Endothelial cell of umbilical vein (primary cell): ENCODE measurements around the gene ZNF366.

Experiments
- EZH2 ChIP-seq: IDR thresholded peaks from 2 replicates; pipeline ENCODE4 v1.6.1; 2012; ENCODE audit warnings: borderline replicate concordance, low read depth, mild to moderate bottlenecking, moderate library complexity, low read length, inconsistent platforms; ENCODE audit not compliant: severe bottlenecking
- FOS ChIP-seq: IDR thresholded peaks from 2 replicates; pipeline ENCODE4 v1.6.1; 2011; ENCODE audit warnings: mild to moderate bottlenecking, low read length, moderate library complexity, borderline replicate concordance; ENCODE audit not compliant: insufficient read depth
- GATA2 ChIP-seq: IDR thresholded peaks from 2 replicates; pipeline ENCODE4 v1.7.0; 2011; ENCODE audit warnings: low read depth, mild to moderate bottlenecking, moderate library complexity, mixed read lengths, low read length; ENCODE audit not compliant: insufficient read length, insufficient read depth
- JUN ChIP-seq: IDR thresholded peaks from 2 replicates; pipeline ENCODE4 v1.6.1; 2011; ENCODE audit warnings: borderline replicate concordance, low read depth; ENCODE audit not compliant: insufficient read length, insufficient read depth
- MYC ChIP-seq: IDR thresholded peaks from one replicate; pipeline ENCODE4 v1.6.1; 2011; ENCODE audit warnings: mild to moderate bottlenecking, low read depth, low read length
- POLR2A ChIP-seq: IDR thresholded peaks from 2 replicates; pipeline ENCODE4 v1.6.1; 2012; ENCODE audit warnings: low read depth, mild to moderate bottlenecking, control low read depth, low read length
- POLR2AphosphoS5 ChIP-seq: IDR thresholded peaks from 2 replicates; pipeline ENCODE4 v1.6.1; 2012; ENCODE audit warnings: low read depth, mild to moderate bottlenecking, control low read depth, low read length, moderate library complexity; ENCODE audit not compliant: insufficient read depth
- TF ChIP-seq, protein P1 (sequence below): IDR thresholded peaks from 2 replicates; pipeline ENCODE4 v1.6.1; 2011; ENCODE audit not compliant: insufficient read depth, insufficient read length
- TF ChIP-seq, protein P2 (sequence below), 2 donors: IDR thresholded peaks; 1 replicate in 1 of 2; 2 replicates in 1 of 2; pipeline ENCODE4 v1.5.1; 2011; ENCODE audit warnings: low read length in 2 of 2, mild to moderate bottlenecking in 2 of 2, moderate library complexity in 2 of 2, control low read depth in 1 of 2, inconsistent platforms in 1 of 2, low read depth in 1 of 2; ENCODE audit not compliant: insufficient read depth in 1 of 2; ENCODE audit errors: extremely low read depth in 1 of 2

DNA sequence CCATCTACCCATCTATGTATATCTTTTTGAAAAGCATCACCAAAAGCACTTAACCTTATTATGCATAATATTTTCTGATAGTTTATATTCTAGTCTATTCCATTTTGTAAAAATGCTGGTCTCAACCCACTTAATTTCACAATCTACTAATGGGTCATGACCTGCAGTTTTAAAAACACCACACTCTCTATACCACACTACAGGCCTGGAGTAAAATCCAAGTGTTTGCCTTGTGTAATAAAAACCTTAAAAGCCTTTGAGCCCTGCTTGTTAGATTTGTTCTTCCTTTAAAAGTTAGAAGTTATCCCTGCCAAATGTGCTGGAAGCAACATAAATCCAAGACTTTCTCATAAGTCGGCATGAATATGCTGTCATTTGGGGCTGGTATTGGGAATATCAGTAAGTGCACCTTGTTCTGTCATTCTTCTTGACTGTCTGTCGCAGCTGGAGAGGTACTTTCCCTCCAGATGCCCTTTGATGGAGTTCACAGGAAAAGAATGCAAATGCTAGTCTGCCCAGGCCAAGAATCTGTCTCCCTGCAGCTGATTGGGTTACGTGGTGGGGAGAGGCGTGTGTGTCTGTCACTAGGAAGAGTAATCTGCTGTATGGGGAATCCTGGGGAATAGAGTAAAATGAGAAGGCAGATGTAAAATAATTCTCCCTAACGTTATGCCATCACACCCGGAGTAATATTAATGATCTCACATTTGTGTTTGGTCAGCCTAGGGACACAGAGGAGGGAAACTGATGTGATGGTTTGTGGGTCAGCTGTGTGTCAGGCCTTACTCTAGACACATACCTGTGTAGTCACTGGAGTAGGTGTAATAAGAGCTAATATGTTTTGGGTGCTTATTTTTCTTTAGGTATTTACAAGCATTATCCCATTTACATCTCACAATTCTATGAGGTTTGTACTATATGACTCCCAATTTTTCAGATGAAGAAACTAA, 79.4 kb downstream of the ZNF366 start:
- no peak for TF ChIP-seq EZH2
- TF ChIP-seq POLR2AphosphoS5 = no peak
- TF ChIP-seq POLR2A = no peak
- no peak for TF ChIP-seq MYC
- TF ChIP-seq, protein P1, sequence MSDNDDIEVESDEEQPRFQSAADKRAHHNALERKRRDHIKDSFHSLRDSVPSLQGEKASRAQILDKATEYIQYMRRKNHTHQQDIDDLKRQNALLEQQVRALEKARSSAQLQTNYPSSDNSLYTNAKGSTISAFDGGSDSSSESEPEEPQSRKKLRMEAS = no peak
- TF ChIP-seq, protein P2, sequence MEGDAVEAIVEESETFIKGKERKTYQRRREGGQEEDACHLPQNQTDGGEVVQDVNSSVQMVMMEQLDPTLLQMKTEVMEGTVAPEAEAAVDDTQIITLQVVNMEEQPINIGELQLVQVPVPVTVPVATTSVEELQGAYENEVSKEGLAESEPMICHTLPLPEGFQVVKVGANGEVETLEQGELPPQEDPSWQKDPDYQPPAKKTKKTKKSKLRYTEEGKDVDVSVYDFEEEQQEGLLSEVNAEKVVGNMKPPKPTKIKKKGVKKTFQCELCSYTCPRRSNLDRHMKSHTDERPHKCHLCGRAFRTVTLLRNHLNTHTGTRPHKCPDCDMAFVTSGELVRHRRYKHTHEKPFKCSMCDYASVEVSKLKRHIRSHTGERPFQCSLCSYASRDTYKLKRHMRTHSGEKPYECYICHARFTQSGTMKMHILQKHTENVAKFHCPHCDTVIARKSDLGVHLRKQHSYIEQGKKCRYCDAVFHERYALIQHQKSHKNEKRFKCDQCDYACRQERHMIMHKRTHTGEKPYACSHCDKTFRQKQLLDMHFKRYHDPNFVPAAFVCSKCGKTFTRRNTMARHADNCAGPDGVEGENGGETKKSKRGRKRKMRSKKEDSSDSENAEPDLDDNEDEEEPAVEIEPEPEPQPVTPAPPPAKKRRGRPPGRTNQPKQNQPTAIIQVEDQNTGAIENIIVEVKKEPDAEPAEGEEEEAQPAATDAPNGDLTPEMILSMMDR (IDR thresholded peaks at IDR 0.05; ENCODE audit: extremely low read depth in 1 of 2, insufficient read depth in 1 of 2, low read depth in 1 of 2, low read length in 2 of 2) = no peak
- TF ChIP-seq JUN = no peak
- no peak for TF ChIP-seq FOS
- no peak for TF ChIP-seq GATA2
